SJCRH30 (cell line): ENCODE data around the gene CHD9NB. TPM values are rescaled to one million over a fixed set of nuclear protein-coding genes. Genes with fewer than 3 reads are reported as not detected.
"Not testable (repeated sequence)": the region's sequence is repeated elsewhere in the genome, so short reads cannot be mapped to it uniquely, and the experiment has no call there.

ENCODE experiments used
- DNase-seq, 2 experiments: peaks; one replicate each; pipeline ENCODE4 v3.0.0-alpha.2; 2015 to 2020
- H3K27ac ChIP-seq: fragments of 250-450 bp; sonication (Bioruptor Pico); 2 replicates; pipeline ENCODE4 v1.5.1; 2020; ENCODE audit warnings: mild to moderate bottlenecking, moderate library complexity
- H3K27me3 ChIP-seq: fragments of 250-450 bp; sonication (Bioruptor Pico); 2 replicates; pipeline ENCODE4 v1.5.1; 2020; ENCODE audit warnings: mild to moderate bottlenecking, moderate library complexity
- H3K36me3 ChIP-seq: fragments of 250-450 bp; sonication (Bioruptor Pico); 2 replicates; pipeline ENCODE4 v1.5.1; 2020; ENCODE audit warnings: mild to moderate bottlenecking, moderate library complexity
- H3K4me1 ChIP-seq: fragments of 250-450 bp; sonication (Bioruptor Pico); 2 replicates; pipeline ENCODE4 v1.5.1; 2020; ENCODE audit warnings: mild to moderate bottlenecking, moderate library complexity
- H3K4me3 ChIP-seq: fragments of 250-450 bp; sonication (Bioruptor Pico); 2 replicates; pipeline ENCODE4 v1.5.1; 2020; ENCODE audit warnings: mild to moderate bottlenecking, moderate library complexity
- H3K9me3 ChIP-seq: fragments of 250-450 bp; sonication (Bioruptor Pico); replicated peaks from 2 replicates; pipeline ENCODE4 v1.5.1; 2020; ENCODE audit warnings: mild to moderate bottlenecking, moderate library complexity
- total RNA-seq: library from RNA; depleted of rRNA; stranded (reverse); fragments of >200 nt; shearing (Covaris generic); gene quantifications from 2 replicates; pipeline ENCODE4 v1.2.3, GENCODE V29; 2014

CHD9NB gene
- total RNA-seq, 1 experiment from 2014 or later, result not detected

DNA sequence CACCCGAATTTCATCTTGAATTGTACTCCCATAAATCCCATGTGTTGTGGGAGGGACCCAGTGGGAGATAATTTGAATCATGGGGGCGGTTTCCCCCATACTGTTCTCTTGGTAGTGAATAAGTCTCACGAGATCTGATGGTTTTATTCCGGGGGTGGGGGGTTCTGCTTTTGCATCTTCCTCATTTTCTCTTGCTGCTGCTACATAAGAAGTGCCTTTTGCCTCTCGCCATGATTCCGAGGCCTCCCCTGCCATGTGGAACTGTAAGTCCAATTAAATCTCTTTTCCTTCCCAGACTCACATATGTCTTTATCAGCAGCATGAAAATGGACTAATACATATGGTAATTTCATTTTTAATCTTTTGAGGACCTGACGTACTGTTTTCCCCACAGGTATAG, 22.8 kb upstream of the CHD9NB start:
- not testable (repeated sequence) for H3K27ac ChIP-seq, DNase-seq, H3K36me3 ChIP-seq, H3K4me3 ChIP-seq, H3K27me3 ChIP-seq, H3K9me3 ChIP-seq
- peaks cover 18% of the 10 kb centered on the region for H3K4me1 ChIP-seq

DNA sequence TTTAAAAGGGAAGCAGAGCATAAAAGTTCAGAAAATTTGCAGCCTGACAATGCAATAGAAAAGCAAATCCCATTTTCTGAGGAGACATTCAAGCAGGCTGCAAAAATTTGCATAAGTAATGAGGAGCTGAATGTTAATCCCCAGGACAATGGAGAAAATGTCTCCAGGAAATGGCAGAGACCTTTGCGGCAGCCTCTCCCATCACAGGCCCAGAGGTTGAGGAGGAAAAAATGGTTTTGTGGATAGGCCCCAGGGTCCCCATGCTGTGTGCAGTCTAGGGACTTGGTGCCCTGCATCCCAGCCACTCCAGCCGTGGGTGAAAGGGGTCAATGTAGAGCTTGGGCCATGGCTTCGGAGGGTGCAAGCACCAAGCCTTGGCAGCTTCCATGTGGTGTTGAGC, 21.6 kb upstream of the CHD9NB start:
- DNase-seq, H3K9me3 ChIP-seq, H3K4me3 ChIP-seq: not testable (repeated sequence)

DNA sequence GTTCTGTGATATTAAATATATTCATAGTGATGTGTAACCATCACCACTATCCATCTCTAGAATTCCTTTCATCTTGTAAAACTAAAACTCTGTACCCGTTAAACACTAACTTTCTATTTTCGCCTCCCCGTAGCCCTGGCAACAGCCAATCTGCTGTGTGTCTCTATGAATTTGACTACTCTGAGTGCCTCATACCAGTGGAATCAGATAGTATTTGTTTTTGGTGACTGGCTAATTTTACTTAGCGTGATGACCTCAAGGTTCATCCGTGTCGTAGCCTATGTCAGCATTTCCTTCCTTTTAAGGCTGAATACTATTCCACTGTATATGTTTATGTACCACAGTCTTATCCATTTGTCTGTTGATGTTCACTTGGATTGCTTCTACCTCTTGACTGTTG, 20.3 kb upstream of the CHD9NB start:
- Histone ChIP-seq H3K36me3 (peaks cover 6% of the 10 kb centered on the region; the same call in 1 of the 2 replicates), H3K4me1 (peaks cover 10% of the 10 kb centered on the region), H3K4me3 (no peak overlapping the region), H3K9me3 (no peaks in the 10 kb centered on the region), H3K27me3 (no peaks in the 10 kb centered on the region), H3K27ac (no peak overlapping the region)
- DNase-seq, result no peak

More for the DNA sequence above, 21.6 kb upstream of the CHD9NB start:
- H3K36me3 ChIP-seq, H3K4me1 ChIP-seq, H3K27ac ChIP-seq, H3K27me3 ChIP-seq: not testable (repeated sequence)

DNA sequence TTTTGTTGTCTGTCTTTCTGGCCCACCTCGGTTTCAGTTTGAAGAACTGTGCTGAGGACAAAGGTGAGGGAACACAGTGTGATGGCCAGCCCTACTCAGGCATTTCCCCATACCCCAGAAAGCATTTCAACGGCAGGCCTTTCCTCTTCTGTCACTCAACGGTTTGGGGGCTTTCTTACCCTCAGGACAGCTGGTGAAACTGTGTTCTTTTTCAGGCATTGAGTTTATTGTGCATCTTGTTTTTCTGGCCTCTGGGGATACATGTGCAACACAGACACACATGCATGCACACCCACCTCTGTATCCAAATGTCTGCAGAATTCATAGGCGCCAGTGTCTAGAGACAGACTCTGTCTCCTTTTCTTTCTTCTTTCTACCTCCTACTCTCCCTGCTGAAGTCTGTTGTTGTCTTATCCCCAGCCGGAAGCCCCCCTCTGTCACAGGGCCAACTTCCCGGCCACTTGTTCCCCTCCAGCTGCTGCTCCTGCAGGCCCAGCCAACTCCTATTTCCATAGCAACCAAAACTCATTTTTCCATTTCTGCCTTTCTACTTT, 19.1 kb upstream of the CHD9NB start:
- peaks cover 6% of the 10 kb centered on the region; the same call in 1 of the 2 replicates for H3K36me3 ChIP-seq
- H3K27ac ChIP-seq, result no peak overlapping the region; the same call in 1 of the 2 replicates
- peaks cover 10% of the 10 kb centered on the region for H3K4me1 ChIP-seq
- peak; percentile 79 to 83 for DNase-seq
- H3K27me3 ChIP-seq, result no peaks in the 10 kb centered on the region
- no peak overlapping the region for H3K4me3 ChIP-seq
- no peaks in the 10 kb centered on the region for H3K9me3 ChIP-seq

DNA sequence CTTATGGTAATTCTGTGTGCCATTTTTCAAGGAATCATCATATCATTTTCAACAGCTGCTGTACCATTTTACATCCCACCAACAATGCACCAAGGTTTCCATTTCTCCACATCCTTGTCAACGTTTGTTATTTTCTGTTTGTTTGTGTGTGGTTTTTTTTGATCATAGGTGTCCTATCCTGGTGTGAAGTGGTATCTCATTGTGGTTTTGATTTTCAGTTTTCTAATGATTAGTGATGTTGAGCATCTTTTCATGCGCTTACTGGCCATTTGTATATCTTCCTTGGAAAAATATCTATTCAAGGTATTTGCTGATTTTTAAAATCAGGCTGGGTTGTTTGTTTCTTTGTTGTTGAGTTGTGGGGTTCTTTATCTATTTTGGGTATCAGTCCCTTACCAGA, 17.1 kb upstream of the CHD9NB start:
- Histone ChIP-seq H3K36me3 (peaks cover 6% of the 10 kb centered on the region; the same call in 1 of the 2 replicates), H3K4me1 (peaks cover 10% of the 10 kb centered on the region), H3K4me3 (no peak overlapping the region), H3K9me3 (no peaks in the 10 kb centered on the region), H3K27ac (no peak overlapping the region), H3K27me3 (no peaks in the 10 kb centered on the region)
- DNase-seq, result no peak

DNA sequence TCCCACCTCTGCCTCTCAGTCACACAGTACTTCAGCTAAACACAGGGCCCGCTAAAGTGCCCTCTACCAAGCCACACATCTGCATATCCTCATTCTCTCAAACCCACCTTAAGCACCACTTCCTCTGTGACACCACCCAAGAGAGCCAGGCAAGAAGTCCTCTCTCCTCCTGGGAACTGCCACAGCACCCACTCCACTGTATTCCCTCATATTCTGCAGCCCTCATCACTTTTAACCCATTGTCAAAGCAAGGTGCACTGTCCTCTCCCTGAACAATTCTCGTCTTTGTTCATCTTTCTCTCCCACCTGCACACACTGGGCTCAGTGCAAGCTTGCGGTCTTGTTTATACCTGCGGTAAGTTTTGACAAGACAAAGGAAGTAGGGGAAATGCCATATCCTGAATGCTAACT, 15.7 kb upstream of the CHD9NB start:
- no peak overlapping the region for H3K4me3 ChIP-seq
- H3K36me3 ChIP-seq, result peaks cover 6% of the 10 kb centered on the region; the same call in 1 of the 2 replicates
- no peak overlapping the region for H3K27ac ChIP-seq
- no peaks in the 10 kb centered on the region for H3K9me3 ChIP-seq
- DNase-seq, result no peak
- H3K27me3 ChIP-seq, result no peaks in the 10 kb centered on the region
- peaks cover 10% of the 10 kb centered on the region for H3K4me1 ChIP-seq

DNA sequence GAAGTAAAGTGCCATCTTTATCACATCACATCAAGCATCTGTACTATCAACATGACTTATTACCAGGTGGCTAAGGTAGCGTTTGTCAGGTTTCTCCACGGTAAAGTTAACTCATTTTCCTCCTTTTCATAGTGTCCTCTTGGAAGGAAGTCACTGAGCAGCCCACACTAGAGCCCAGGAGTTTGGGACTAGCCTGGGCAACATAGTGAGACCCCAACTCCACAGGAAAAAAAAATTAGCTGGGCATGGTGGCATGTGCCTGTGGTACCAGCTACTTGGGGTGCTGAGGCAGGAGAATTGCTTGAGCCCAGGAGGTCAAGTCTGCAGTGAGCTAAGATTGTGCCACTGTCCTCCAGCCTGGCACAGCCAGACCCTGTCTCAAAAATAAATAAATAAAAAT, 15.0 kb upstream of the CHD9NB start:
- H3K4me3 ChIP-seq, result no peak overlapping the region
- no peak for DNase-seq
- H3K9me3 ChIP-seq, result no peaks in the 10 kb centered on the region
- no peaks in the 10 kb centered on the region for H3K27me3 ChIP-seq
- H3K27ac ChIP-seq, result no peak overlapping the region
- peaks cover 10% of the 10 kb centered on the region for H3K4me1 ChIP-seq
- peaks cover 6% of the 10 kb centered on the region; the same call in 1 of the 2 replicates for H3K36me3 ChIP-seq

DNA sequence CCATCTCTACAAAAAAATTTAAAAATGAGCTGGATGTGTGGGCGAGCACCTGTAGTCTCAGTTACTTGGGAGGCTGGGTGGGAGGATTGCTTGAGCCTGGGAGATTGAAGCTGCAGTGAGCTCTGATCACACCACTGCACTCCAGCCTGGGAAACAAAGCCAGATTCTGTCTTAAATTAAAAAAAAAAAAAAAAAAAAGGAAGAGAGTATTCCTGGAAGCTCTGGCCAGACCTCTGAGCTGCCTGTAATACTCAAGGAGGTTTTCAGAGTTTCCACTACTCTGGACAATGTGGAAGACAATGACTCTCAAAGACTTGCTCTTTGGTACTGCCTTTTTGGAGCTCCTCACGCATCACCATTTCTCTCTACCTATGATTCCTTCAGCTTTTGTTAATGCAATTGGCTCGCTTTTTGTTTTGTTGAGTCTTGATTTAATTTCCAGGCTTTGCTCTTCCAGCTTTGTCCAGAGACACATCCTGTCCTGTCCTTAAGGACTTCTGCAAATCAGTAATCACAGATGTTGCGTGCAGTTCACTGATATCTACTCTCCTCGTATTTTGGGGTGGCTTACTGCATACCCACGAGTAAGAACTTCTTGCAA, 12.9 kb upstream of the CHD9NB start:
- H3K36me3 ChIP-seq, result peaks cover 6% of the 10 kb centered on the region; the same call in 1 of the 2 replicates
- DNase-seq, result no peak
- no peak overlapping the region for H3K27ac ChIP-seq
- no peaks in the 10 kb centered on the region for H3K4me1 ChIP-seq
- H3K9me3 ChIP-seq, result no peaks in the 10 kb centered on the region
- no peaks in the 10 kb centered on the region for H3K27me3 ChIP-seq
- H3K4me3 ChIP-seq, result no peak overlapping the region

DNA sequence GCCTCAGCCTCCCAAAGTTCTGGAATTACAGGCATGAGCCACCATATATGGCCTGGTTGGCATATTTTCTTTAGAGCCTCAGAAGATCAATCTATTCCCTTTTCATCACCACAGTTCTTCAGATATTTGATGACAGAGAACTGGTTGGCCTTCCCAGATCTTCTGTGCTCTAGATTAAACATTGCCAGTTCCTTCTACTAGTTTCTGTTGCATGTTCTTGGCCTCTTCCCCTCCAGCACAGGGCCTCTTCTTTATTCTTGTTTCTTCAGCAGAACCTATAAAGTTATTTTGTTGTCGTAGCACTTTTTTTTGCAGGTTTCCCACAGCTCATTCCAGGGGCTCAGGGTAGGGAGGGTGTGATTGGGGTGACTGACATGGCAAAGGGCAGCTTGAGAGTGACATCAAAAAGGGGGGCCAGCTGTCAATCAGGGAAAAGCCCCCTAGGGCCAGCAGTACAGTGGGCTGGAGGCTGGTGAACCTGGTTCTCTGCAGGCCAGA, 11.4 kb upstream of the CHD9NB start:
- DNase-seq, result no peak
- Histone ChIP-seq H3K27ac (no peak overlapping the region), H3K4me1 (no peaks in the 10 kb centered on the region)

DNA sequence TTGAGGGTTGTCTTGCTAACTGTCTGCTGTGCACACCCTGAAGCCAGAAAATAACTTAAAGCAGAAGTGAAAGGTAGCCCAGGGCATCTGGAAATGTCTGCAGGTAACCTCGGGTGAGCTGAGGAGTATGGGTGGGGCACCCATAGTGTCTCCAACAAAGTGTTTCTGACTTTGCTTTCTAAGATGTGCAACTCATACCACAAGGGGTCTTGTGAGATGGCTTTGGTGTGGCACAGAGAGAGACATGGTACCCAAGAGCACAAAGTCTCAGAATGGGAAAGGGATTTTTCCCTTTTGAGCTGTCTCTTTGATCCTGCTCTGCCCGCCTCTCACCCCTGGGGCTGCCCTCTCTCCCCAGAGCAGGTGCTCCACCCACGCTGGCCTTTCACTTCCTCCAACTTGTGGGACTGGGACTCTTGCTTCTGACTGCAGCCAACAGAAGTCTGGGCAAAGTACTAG, 9.0 kb upstream of the CHD9NB start:
- H3K4me1 ChIP-seq, result no peaks in the 10 kb centered on the region
- no peak overlapping the region for H3K27ac ChIP-seq
- no peaks in the 10 kb centered on the region for H3K27me3 ChIP-seq
- DNase-seq, result no peak
- no peaks in the 10 kb centered on the region for H3K36me3 ChIP-seq
- no peaks in the 10 kb centered on the region for H3K9me3 ChIP-seq
- H3K4me3 ChIP-seq, result no peak overlapping the region

More for the DNA sequence above, 11.4 kb upstream of the CHD9NB start:
- no peaks in the 10 kb centered on the region for H3K9me3 ChIP-seq
- no peak overlapping the region for H3K4me3 ChIP-seq
- no peaks in the 10 kb centered on the region for H3K27me3 ChIP-seq
- H3K36me3 ChIP-seq, result no peaks in the 10 kb centered on the region

DNA sequence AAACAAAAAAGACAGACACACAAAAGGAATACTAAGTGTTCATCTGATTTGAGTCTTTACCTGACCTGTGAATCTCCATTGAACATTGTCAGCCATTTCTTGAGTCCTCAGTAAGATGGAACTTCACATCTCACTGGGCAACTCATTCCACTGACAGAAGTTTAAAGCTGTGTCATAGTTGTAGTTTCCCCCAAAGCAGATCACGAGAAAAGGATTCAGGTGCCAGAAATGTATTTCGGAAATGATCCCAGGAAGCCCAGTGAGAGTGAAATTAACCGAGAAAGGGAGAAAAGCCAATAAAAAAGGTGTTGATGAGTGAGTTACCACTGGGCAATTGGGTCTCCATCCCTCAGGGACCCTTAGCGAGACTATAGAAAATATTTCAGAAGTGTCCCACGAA, 8.6 kb upstream of the CHD9NB start:
- no peaks in the 10 kb centered on the region for H3K4me1 ChIP-seq
- no peak overlapping the region for H3K27ac ChIP-seq
- no peaks in the 10 kb centered on the region for H3K9me3 ChIP-seq
- no peaks in the 10 kb centered on the region for H3K27me3 ChIP-seq
- H3K4me3 ChIP-seq, result no peak overlapping the region
- DNase-seq, result no peak
- H3K36me3 ChIP-seq, result no peaks in the 10 kb centered on the region

DNA sequence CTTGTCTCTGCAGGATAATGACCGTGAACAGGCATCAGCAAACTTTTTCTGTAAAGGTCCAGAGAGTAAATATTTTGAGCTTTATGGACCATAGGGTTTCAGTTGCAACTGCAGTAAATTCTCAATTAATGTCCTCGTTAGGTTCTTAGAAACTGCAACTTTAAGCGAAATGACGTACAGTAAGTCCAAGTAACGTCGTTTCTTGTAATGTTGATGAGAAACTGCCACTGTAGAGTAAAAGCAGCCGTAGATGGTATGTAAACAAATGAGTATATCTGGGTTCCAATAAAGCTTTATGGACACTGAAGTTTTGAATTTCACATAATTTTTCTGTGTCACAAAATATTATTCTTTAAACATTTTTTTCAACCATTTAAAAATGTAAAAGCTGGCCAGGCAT, 7.0 kb upstream of the CHD9NB start:
- Histone ChIP-seq H3K27ac (no peak overlapping the region), H3K36me3 (no peaks in the 10 kb centered on the region), H3K27me3 (no peaks in the 10 kb centered on the region), H3K4me1 (no peaks in the 10 kb centered on the region), H3K4me3 (no peak overlapping the region), H3K9me3 (no peaks in the 10 kb centered on the region)
- DNase-seq, result no peak

DNA sequence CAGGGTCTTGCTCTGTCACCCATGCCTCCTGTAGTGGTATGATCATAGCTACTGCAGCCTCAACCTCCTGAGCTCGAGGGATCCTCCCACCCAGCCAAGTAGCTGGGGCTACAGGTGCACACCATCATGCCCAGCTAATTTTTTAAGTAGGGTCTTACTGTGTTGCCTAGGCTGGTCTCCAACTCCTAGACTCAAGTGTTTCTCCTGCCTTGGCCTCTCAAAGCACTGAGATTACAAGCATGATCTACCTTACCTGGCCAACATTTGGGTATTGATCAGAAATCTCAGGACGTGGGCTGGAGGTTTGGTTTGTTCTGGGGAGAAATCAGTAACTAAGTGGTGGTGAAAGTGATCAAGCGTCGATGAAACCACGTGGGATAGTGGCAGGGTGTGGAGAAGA, 6.2 kb upstream of the CHD9NB start:
- H3K27me3 ChIP-seq, result no peaks in the 10 kb centered on the region
- no peak overlapping the region for H3K4me3 ChIP-seq
- H3K27ac ChIP-seq, result no peak overlapping the region
- H3K4me1 ChIP-seq, result no peaks in the 10 kb centered on the region
- H3K9me3 ChIP-seq, result no peaks in the 10 kb centered on the region
- H3K36me3 ChIP-seq, result no peaks in the 10 kb centered on the region
- no peak for DNase-seq

DNA sequence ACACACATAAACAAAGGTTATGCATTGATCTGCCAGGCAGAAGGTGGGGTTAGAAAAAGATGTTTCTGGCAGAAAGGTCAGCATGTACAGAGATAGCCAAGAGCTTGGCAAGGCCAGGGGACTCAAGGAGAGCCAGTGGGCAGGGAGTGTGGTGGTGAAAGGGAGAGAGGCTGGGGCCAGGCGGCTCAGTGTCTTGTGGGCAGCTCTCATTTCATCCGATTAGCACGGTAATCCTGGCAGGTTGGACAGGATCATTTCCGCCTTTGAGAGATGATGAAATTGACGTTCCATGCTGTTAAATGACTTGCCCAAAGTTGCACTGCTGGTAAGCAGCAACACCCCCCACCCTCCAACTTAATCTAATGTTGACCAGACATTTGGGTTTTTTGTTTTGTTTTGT, 5.7 kb upstream of the CHD9NB start:
- Histone ChIP-seq H3K27me3 (no peaks in the 10 kb centered on the region), H3K4me1 (no peaks in the 10 kb centered on the region), H3K36me3 (no peaks in the 10 kb centered on the region), H3K4me3 (no peak overlapping the region), H3K27ac (no peak overlapping the region), H3K9me3 (no peaks in the 10 kb centered on the region)
- no peak for DNase-seq

DNA sequence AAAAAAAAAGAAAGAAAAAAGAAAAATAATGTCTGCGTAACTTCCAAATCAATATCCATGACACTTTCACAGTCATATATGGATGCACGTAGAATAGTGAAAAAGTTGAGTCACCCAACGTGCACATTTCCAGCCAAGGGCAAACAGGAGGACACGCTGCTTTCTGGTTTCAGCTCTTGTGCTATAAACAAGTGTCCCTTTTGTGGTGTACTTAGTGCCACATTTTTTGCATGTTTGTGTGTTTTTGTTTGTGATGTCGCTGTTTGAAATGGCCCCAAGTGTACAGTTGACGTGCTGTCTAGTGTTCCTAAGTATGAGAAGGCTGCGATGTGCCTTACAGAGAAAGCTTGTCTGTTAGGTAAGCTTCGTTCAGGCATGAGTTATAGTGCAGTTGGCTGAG, 5.0 kb upstream of the CHD9NB start:
- no peaks in the 10 kb centered on the region for H3K27me3 ChIP-seq
- H3K36me3 ChIP-seq, result no peaks in the 10 kb centered on the region
- no peaks in the 10 kb centered on the region for H3K9me3 ChIP-seq
- DNase-seq, result no peak
- H3K27ac ChIP-seq, result no peak overlapping the region
- no peaks in the 10 kb centered on the region for H3K4me1 ChIP-seq
- H3K4me3 ChIP-seq, result no peak overlapping the region
